MCF 10A (cell line): ENCODE measurements around the gene ABR. TPM values are rescaled to one million over a fixed set of nuclear protein-coding genes. Genes with fewer than 3 reads are reported as not detected.

Source experiments
- BruUV-seq: library from RNA; stranded (reverse); fragments of 400-500 nt; replicated peaks from 2 replicates; lab custom pipeline; 2021; lab: Mats Ljungman, UMichigan
- CTCF ChIA-PET: fragments of 300-600 bp; sonication (Branson Sonifier 250); formaldehyde crosslinking; extraction: SDS; loops from one replicate; lab custom pipeline; 2021; ENCODE audit warnings: antibody characterized with exemption, inconsistent platforms; lab: Yijun Ruan, JAX
- POLR2A ChIA-PET: fragments of 300-600, 350-650 bp; sonication (Branson Sonifier 250); formaldehyde crosslinking; extraction: SDS; loops from one replicate; lab custom pipeline; 2020; ENCODE audit warnings: antibody characterized with exemption, inconsistent platforms; lab: Yijun Ruan, JAX
- DNase-seq: peaks from one replicate; pipeline ENCODE4 v3.0.0-alpha.2; 2018; ENCODE audit not compliant: unreplicated experiment
- H3K27ac Mint-ChIP-seq: one replicate; pipeline ENCODE4 v1.8.0; 2022; ENCODE audit warnings: mild to moderate bottlenecking, low read depth, mixed read lengths; ENCODE audit not compliant: unreplicated experiment
- H3K27me3 Mint-ChIP-seq: one replicate; pipeline ENCODE4 v1.8.0; 2022; ENCODE audit warnings: mixed read lengths; ENCODE audit not compliant: insufficient read depth, unreplicated experiment
- H3K36me3 Mint-ChIP-seq: one replicate; pipeline ENCODE4 v1.8.0; 2022; ENCODE audit warnings: mild to moderate bottlenecking, moderate library complexity, mixed read lengths; ENCODE audit not compliant: insufficient read depth, unreplicated experiment
- H3K4me1 Mint-ChIP-seq: one replicate; pipeline ENCODE4 v1.8.0; 2022; ENCODE audit warnings: mixed read lengths; ENCODE audit not compliant: insufficient read depth, unreplicated experiment
- H3K4me3 Mint-ChIP-seq: one replicate; pipeline ENCODE4 v1.8.0; 2022; ENCODE audit warnings: mild to moderate bottlenecking, moderate library complexity, mixed read lengths; ENCODE audit not compliant: unreplicated experiment
- H3K9me3 Mint-ChIP-seq: one replicate; pipeline ENCODE4 v1.8.0; 2022; ENCODE audit warnings: mixed read lengths; ENCODE audit not compliant: unreplicated experiment
- CTCF ChIP-seq: fragments of 200-600 bp; IDR thresholded peaks from one replicate; pipeline ENCODE4 v1.8.0; 2022; ENCODE audit warnings: antibody characterized with exemption, mild to moderate bottlenecking; ENCODE audit not compliant: unreplicated experiment
- intact Hi-C: fragments of 100-400 bp; cut with micrococcal nuclease; formaldehyde crosslinking; loops from 2 replicates; pipeline ENCODE4 v1.14.1; 2022
- total RNA-seq: library from RNA; stranded (reverse); gene quantifications from 2 replicates; pipeline ENCODE4 v1.2.3, GENCODE V29; 2022

The ABR gene
- total RNA-seq, 1 experiment from 2014 or later: 44.7 TPM

DNA sequence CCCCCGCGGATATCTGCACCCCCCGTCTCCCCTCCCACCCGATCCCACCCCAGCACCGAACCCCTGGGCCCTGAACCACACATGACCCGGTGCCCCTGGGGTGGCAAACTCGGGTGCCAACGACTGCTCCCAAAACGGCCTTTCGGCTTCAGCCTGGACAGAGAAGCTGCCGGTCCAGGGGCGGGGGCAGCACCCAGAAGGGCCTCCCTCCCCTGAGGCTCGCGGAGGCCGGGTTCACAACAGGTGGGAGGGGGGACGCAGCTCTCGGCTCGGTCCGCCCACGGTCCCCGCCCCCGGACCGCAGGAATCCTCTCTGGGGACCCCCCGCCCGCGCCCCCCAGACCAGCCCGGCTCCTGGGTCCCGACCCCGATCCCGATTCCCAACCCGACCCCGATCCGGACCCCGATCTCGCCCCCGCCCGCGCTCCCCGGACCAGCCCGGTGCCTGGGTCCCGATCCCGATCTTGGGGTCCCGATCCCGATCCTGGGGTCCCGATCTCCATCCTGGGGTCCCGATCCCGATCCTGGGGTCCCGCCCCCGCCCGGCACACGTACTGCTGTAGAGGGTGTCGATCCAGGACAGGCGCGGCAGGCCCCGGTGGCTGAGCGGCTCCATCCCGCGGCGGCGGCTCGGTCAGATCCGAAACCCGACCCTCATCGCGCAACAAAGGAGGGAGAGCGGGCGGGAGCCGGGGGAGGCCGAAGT lies 516 bp downstream of the ABR start:
- H3K9me3 Mint-ChIP-seq: no peaks in the 10 kb centered on the region
- no peak for TF ChIP-seq CTCF
- H3K27me3 Mint-ChIP-seq: no peaks in the 10 kb centered on the region
- CTCF ChIA-PET: interaction anchor here (2.5 kb wide), 1 partner anchor 8 kb away, joined by 18 read pairs; no protein-coding TSS in a partner anchor
- peak overlapping the region; percentile 67 for H3K4me3 Mint-ChIP-seq
- no TSS peak for BruUV-seq
- POLR2A ChIA-PET: interaction anchor here (0.6 kb wide), 1 partner anchor 1023 kb away, joined by 3 read pairs; no protein-coding TSS in a partner anchor
- H3K36me3 Mint-ChIP-seq: peaks cover 4% of the 10 kb centered on the region
- no peak overlapping the region for H3K27ac Mint-ChIP-seq
- no peaks in the 10 kb centered on the region for H3K4me1 Mint-ChIP-seq
- peak; percentile 16 for DNase-seq
- intact Hi-C loops: no loop called here

GRCh38 chr17:1177016-1177700 lies 2.6 kb downstream of the ABR start:
- TF ChIP-seq CTCF: no peak
- Mint-ChIP-seq H3K9me3 (no peaks in the 10 kb centered on the region), H3K27me3 (no peaks in the 10 kb centered on the region), H3K4me1 (no peaks in the 10 kb centered on the region), H3K27ac (no peak overlapping the region), H3K36me3 (peaks cover 4% of the 10 kb centered on the region), H3K4me3 (no peak overlapping the region)
- intact Hi-C loops: no loop called here
- ChIA-PET CTCF (interaction anchor here (1.4 to 2.5 kb wide), 3 partner anchors 10 to 55 kb away, joined by 3 to 18 read pairs (median 10); no protein-coding TSS in a partner anchor), POLR2A (interaction anchor here (0.7 to 1.0 kb wide), 2 partner anchors 11 to 39 kb away, joined by 3 to 5 read pairs; no protein-coding TSS in a partner anchor)
- BruUV-seq: no TSS peak
- DNase-seq: no peak

DNA sequence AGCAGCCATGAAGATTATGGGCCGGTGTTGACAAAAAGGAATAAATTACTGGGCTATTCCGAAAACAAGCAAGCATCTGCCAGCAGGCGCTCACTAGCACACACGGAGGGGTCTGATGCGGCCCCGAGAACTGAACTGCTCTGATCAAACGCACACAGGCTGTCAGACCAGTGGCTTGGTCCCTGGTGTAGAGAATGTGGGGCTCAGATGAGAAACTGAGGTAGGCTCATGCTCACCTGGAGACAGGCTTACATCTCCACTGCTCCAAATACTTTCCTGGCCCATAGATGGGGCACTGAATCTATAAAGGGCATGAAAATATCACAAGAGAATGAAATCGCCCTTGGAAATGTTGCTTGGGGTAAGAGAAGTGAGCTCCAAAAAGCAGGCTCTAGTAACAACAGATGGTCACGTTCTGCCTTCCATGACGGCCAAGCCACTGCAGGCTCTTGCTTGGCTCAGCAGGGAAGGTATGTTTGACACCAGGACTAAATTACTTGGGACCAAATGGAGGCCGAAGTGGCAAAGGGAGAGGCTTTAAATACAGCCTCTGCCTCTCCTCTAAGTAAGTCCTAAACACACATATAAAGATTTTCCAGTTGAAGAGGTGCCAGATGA lies 5.4 kb downstream of the ABR start:
- CTCF ChIA-PET: interaction anchor here (1.0 to 1.2 kb wide), 2 partner anchors 10 to 13 kb away, joined by 3 to 4 read pairs; no protein-coding TSS in a partner anchor
- Mint-ChIP-seq H3K27ac (no peak overlapping the region), H3K4me1 (no peaks in the 10 kb centered on the region), H3K36me3 (no peaks in the 10 kb centered on the region), H3K4me3 (no peak overlapping the region), H3K9me3 (no peaks in the 10 kb centered on the region), H3K27me3 (no peaks in the 10 kb centered on the region)
- no peak for DNase-seq
- BruUV-seq: no TSS peak
- POLR2A ChIA-PET: no interaction called here
- no peak for TF ChIP-seq CTCF
- intact Hi-C loops: no loop called here
